Measurements from ENCODE around the gene KRTAP12-4.

GRCh38 chr21:44653656-44654575, 543 bp downstream of the KRTAP12-4 start:
- no peak for TF ChIP-seq CTCF (IDR thresholded peaks at IDR 0.05)
- no peak for TF ChIP-seq POLR2A (IDR thresholded peaks at IDR 0.05)
